A172 (cell line): ENCODE results near the gene PALLD. TPM values are rescaled to one million over a fixed set of nuclear protein-coding genes. Genes with fewer than 3 reads are reported as not detected.
A peak's percentile ranks its signal among the peaks of the same experiment; 100 is the strongest.

Source experiments
- DNase-seq: peaks from one replicate; pipeline ENCODE4 v3.0.0-alpha.2; 2015; ENCODE audit warnings: low spot score
- total RNA-seq: library from RNA; depleted of rRNA; stranded (reverse); fragments of >200 nt; shearing (Covaris generic); gene quantifications from 2 replicates; pipeline ENCODE4 v1.2.3, GENCODE V29; 2014

PALLD gene
- total RNA-seq, 1 experiment from 2014 or later: 17.9 TPM

GRCh38 chr4:168588916-168589531, 92.2 kb downstream of the PALLD start:
- DNase-seq: peak; percentile 89

- DNase-seq: no peak
Observed at GRCh38 chr4:168592676-168593075, 95.8 kb downstream of the PALLD start.

GRCh38 chr4:168593399-168593798, 96.5 kb downstream of the PALLD start:
- DNase-seq: no peak

- no peak for DNase-seq
Observed at GRCh38 chr4:168594121-168594520, 97.3 kb downstream of the PALLD start.

- no peak for DNase-seq
Observed at GRCh38 chr4:168598191-168598590, 101.3 kb downstream of the PALLD start.

GRCh38 chr4:168600796-168601583, 104.1 kb downstream of the PALLD start:
- no peak for DNase-seq

GRCh38 chr4:168601899-168602298, 105.0 kb downstream of the PALLD start:
- DNase-seq: no peak

GRCh38 chr4:168604496-168605373, 107.9 kb downstream of the PALLD start:
- peak; percentile 88 for DNase-seq

- peak; percentile 68 for DNase-seq
Observed at GRCh38 chr4:168605411-168605810, 108.6 kb downstream of the PALLD start.

GRCh38 chr4:168607215-168607614, 110.4 kb downstream of the PALLD start:
- no peak for DNase-seq

- no peak for DNase-seq
Observed at GRCh38 chr4:168608771-168609170, 111.9 kb downstream of the PALLD start.

- no peak for DNase-seq
Observed at GRCh38 chr4:168609369-168609768, 112.5 kb downstream of the PALLD start.

- no peak for DNase-seq
Observed at GRCh38 chr4:168610911-168611530, 114.2 kb downstream of the PALLD start.

GRCh38 chr4:168612450-168613135, 115.7 kb downstream of the PALLD start:
- peak; percentile 53 for DNase-seq

GRCh38 chr4:168613869-168614268, 117.0 kb downstream of the PALLD start:
- DNase-seq: no peak

GRCh38 chr4:168614281-168615057, 117.6 kb downstream of the PALLD start:
- DNase-seq: no peak

- peak; percentile 69 for DNase-seq
Observed at GRCh38 chr4:168615294-168616065, 118.6 kb downstream of the PALLD start.

GRCh38 chr4:168618577-168619265, 121.9 kb downstream of the PALLD start:
- DNase-seq: peak; percentile 60

GRCh38 chr4:168619266-168619631, 122.4 kb downstream of the PALLD start:
- no peak for DNase-seq
